BJ (cell line): ENCODE data around the gene DOCK6. TPM values are rescaled to one million over a fixed set of nuclear protein-coding genes. Genes with fewer than 3 reads are reported as not detected.

Experiments
- CTCF ChIA-PET: fragments of 350-600 bp; formaldehyde crosslinking; extraction: SDS; loops from one replicate; lab custom pipeline; 2021; ENCODE audit warnings: antibody characterized with exemption, inconsistent platforms; lab: Yijun Ruan, JAX
- POLR2A ChIA-PET: fragments of 300-600 bp; sonication (Branson Sonifier 250); formaldehyde crosslinking; extraction: SDS; loops from one replicate; lab custom pipeline; 2021; ENCODE audit warnings: antibody characterized with exemption; lab: Charles Lee
- DNase-seq: peaks from one replicate; pipeline ENCODE4 v3.0.0-alpha.2; 2011; ENCODE audit warnings: low read depth
- H3K27me3 ChIP-seq: 2 replicates; pipeline ENCODE4 v1.6.0; 2011; ENCODE audit warnings: low read length; ENCODE audit not compliant: control insufficient read depth, insufficient read depth
- H3K36me3 ChIP-seq: 2 replicates; pipeline ENCODE4 v1.5.1; 2011; ENCODE audit warnings: low read length; ENCODE audit not compliant: control insufficient read depth, insufficient read depth
- H3K4me3 ChIP-seq: 2 replicates; pipeline ENCODE4 v1.5.1; 2011; ENCODE audit warnings: low read depth, mild to moderate bottlenecking, control low read depth, low read length
- CTCF ChIP-seq: IDR thresholded peaks from 2 replicates; pipeline ENCODE4 v1.5.1; 2011; ENCODE audit warnings: low read depth, mild to moderate bottlenecking, control low read depth, inconsistent platforms, low read length, moderate library complexity; ENCODE audit not compliant: insufficient read depth
- polyA minus RNA-seq: library from RNA; depleted of rRNA, polyadenylated mRNA; stranded (reverse); fragments of >200 nt; gene quantifications from 2 replicates; pipeline ENCODE4 v1.2.3, GENCODE V29; 2011; rRNA and poly(A)+ RNA removed
- polyA plus RNA-seq: library from polyadenylated mRNA; depleted of rRNA; stranded (reverse); fragments of >200 nt; gene quantifications from 2 replicates; pipeline ENCODE4 v1.2.3, GENCODE V29; 2011; rRNA removed

The DOCK6 gene, protein sequence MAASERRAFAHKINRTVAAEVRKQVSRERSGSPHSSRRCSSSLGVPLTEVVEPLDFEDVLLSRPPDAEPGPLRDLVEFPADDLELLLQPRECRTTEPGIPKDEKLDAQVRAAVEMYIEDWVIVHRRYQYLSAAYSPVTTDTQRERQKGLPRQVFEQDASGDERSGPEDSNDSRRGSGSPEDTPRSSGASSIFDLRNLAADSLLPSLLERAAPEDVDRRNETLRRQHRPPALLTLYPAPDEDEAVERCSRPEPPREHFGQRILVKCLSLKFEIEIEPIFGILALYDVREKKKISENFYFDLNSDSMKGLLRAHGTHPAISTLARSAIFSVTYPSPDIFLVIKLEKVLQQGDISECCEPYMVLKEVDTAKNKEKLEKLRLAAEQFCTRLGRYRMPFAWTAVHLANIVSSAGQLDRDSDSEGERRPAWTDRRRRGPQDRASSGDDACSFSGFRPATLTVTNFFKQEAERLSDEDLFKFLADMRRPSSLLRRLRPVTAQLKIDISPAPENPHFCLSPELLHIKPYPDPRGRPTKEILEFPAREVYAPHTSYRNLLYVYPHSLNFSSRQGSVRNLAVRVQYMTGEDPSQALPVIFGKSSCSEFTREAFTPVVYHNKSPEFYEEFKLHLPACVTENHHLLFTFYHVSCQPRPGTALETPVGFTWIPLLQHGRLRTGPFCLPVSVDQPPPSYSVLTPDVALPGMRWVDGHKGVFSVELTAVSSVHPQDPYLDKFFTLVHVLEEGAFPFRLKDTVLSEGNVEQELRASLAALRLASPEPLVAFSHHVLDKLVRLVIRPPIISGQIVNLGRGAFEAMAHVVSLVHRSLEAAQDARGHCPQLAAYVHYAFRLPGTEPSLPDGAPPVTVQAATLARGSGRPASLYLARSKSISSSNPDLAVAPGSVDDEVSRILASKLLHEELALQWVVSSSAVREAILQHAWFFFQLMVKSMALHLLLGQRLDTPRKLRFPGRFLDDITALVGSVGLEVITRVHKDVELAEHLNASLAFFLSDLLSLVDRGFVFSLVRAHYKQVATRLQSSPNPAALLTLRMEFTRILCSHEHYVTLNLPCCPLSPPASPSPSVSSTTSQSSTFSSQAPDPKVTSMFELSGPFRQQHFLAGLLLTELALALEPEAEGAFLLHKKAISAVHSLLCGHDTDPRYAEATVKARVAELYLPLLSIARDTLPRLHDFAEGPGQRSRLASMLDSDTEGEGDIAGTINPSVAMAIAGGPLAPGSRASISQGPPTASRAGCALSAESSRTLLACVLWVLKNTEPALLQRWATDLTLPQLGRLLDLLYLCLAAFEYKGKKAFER (N-terminal part only)
- polyA plus RNA-seq (9.1 and 15.2 TPM in 2 replicates), polyA minus RNA-seq (13.6 and 18.0 TPM in 2 replicates)

- DNase-seq: no peak
- ChIA-PET POLR2A (no interaction called here), CTCF (interaction anchor here (1.1 to 3.1 kb wide), 4 partner anchors 19 to 220 kb away, joined by 3 to 15 read pairs (median 4); no protein-coding TSS in a partner anchor)
- Histone ChIP-seq H3K36me3 (no peaks in the 10 kb centered on the region), H3K27me3 (no peaks in the 10 kb centered on the region), H3K4me3 (peak within 1 kb of the TSS; percentile 87)
- TF ChIP-seq CTCF: peak; percentile 69
These were observed at the start of gene DOCK6 for GRCh38 chr19:11261971-11262839. Gene DOCK6 (minus strand): TSS chr19:11262524. CDS start chr19:11262440, 84 bp downstream.

DNA sequence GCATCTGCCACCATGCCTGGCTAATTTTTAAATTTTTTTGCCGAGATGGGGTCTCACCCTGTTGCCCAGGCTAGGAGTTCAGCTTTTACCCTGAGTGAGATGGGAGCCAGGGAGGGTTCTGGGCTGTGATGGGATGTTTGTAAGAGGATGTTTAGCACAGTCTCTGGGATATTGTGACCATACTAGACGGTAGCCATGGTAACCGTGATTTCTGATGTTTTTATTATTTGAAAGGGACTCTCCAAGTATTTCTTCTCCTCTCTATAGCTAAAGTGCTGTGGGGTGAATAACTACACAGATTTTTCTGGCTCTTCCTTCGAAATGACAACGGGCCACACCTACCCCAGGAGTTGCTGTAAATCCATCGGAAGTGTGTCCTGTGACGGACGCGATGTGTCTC lies 44.0 kb upstream of the DOCK6 start:
- TF ChIP-seq CTCF: no peak
- peaks cover 4% of the 10 kb centered on the region; the same call in 1 of the 2 replicates for H3K27me3 ChIP-seq

GRCh38 chr19:11304936-11305335 lies 42.6 kb upstream of the DOCK6 start:
- ChIA-PET POLR2A (no interaction called here), CTCF (interaction anchor here (1.0 kb wide), 1 partner anchor 9 kb away, joined by 3 read pairs; the partner anchor contains the start of gene TSPAN16)
- TF ChIP-seq CTCF: no peak
- Histone ChIP-seq H3K36me3 (no peaks in the 10 kb centered on the region), H3K27me3 (peaks cover 11% of the 10 kb centered on the region), H3K4me3 (no peak overlapping the region)
- DNase-seq: no peak

More for the DNA sequence above, 44.0 kb upstream of the DOCK6 start:
- ChIA-PET POLR2A (no interaction called here), CTCF (interaction anchor here (0.9 to 1.2 kb wide), 2 partner anchors 9 to 16 kb away, joined by 3 to 4 read pairs; no protein-coding TSS in a partner anchor)
- no peak overlapping the region for H3K4me3 ChIP-seq
- no peak for DNase-seq
- no peaks in the 10 kb centered on the region for H3K36me3 ChIP-seq

GRCh38 chr19:11300811-11301120 lies 38.4 kb upstream of the DOCK6 start:
- Histone ChIP-seq H3K27me3 (peaks cover 12% of the 10 kb centered on the region), H3K36me3 (no peaks in the 10 kb centered on the region), H3K4me3 (no peak overlapping the region)
- no peak for TF ChIP-seq CTCF
- ChIA-PET POLR2A (no interaction called here), CTCF (interaction anchor here (0.6 kb wide), 1 partner anchor 46 kb away, joined by 3 read pairs; the partner anchor contains the start of genes CCDC159 and TMEM205)
- no peak for DNase-seq
